ENCODE measurements around the gene TRRAP. TPM values are rescaled to one million over a fixed set of nuclear protein-coding genes. Genes with fewer than 3 reads are reported as not detected.

Gene TRRAP
- polyA plus RNA-seq, 1 donor from 2014 or later, result 12.9 TPM

DNA sequence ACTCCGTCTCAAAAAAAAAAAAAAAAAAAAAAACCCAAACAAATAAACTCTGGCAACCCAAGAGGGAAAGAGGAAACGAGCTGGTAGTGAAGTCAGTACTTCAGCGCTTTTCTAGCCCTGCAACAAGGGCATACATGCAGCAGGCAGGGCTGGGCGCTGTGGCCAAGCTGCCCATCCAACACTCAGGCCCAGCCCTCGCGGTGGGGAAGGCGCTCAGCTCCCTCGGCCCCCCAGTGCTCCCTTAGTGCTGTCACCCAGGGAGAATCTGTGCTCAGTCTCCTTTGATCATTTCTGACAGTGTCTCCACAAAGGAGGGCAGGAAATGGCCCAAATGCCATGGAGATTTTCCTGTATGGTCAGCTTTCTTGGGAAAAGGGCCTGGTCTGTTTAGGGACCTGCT lies 168.4 kb downstream of the TRRAP start:
- no peak overlapping the region for H3K4me3 ChIP-seq (ENCODE audit: low read length)
- no peak overlapping the region for H3K27ac ChIP-seq (ENCODE audit: low read length)
- no peaks in the 10 kb centered on the region for H3F3A ChIP-seq (ENCODE audit: insufficient read depth, low read length, poor library complexity, severe bottlenecking)
- H2AFZ ChIP-seq (ENCODE audit: low read depth, low read length), result no peak overlapping the region
- H3K36me3 ChIP-seq (ENCODE audit: insufficient read depth, low read length), result no peaks in the 10 kb centered on the region
- no peaks in the 10 kb centered on the region for H4K20me1 ChIP-seq (ENCODE audit: insufficient read depth)
- no peak overlapping the region for H3K4me2 ChIP-seq (ENCODE audit: low read length)
- no peaks in the 10 kb centered on the region for H3K9me2 ChIP-seq (ENCODE audit: insufficient read depth, low read length)
- no peaks in the 10 kb centered on the region for H3K27me3 ChIP-seq (ENCODE audit: insufficient read depth, low read depth, low read length)
- TF ChIP-seq, protein P1, sequence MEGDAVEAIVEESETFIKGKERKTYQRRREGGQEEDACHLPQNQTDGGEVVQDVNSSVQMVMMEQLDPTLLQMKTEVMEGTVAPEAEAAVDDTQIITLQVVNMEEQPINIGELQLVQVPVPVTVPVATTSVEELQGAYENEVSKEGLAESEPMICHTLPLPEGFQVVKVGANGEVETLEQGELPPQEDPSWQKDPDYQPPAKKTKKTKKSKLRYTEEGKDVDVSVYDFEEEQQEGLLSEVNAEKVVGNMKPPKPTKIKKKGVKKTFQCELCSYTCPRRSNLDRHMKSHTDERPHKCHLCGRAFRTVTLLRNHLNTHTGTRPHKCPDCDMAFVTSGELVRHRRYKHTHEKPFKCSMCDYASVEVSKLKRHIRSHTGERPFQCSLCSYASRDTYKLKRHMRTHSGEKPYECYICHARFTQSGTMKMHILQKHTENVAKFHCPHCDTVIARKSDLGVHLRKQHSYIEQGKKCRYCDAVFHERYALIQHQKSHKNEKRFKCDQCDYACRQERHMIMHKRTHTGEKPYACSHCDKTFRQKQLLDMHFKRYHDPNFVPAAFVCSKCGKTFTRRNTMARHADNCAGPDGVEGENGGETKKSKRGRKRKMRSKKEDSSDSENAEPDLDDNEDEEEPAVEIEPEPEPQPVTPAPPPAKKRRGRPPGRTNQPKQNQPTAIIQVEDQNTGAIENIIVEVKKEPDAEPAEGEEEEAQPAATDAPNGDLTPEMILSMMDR (IDR thresholded peaks at IDR 0.05; ENCODE audit: poor library complexity, severe bottlenecking), result no peak
- TF ChIP-seq MXI1 (conservative IDR thresholded peaks at IDR 0.05; ENCODE audit: poor library complexity, severe bottlenecking) (no peak), EZH2 (IDR thresholded peaks at IDR 0.05; ENCODE audit: borderline replicate concordance, insufficient read depth, low read length, poor library complexity, severe bottlenecking) (no peak), RAD21 (conservative IDR thresholded peaks at IDR 0.05) (no peak), POLR2AphosphoS5 (IDR thresholded peaks at IDR 0.05) (no peak), EP300 (conservative IDR thresholded peaks at IDR 0.05; ENCODE audit: poor library complexity, severe bottlenecking) (no peak), TAF1 (IDR thresholded peaks at IDR 0.05; ENCODE audit: low read depth) (no peak), SMC3 (conservative IDR thresholded peaks at IDR 0.05; ENCODE audit: poor library complexity) (no peak)
- TF ChIP-seq, protein P2, sequence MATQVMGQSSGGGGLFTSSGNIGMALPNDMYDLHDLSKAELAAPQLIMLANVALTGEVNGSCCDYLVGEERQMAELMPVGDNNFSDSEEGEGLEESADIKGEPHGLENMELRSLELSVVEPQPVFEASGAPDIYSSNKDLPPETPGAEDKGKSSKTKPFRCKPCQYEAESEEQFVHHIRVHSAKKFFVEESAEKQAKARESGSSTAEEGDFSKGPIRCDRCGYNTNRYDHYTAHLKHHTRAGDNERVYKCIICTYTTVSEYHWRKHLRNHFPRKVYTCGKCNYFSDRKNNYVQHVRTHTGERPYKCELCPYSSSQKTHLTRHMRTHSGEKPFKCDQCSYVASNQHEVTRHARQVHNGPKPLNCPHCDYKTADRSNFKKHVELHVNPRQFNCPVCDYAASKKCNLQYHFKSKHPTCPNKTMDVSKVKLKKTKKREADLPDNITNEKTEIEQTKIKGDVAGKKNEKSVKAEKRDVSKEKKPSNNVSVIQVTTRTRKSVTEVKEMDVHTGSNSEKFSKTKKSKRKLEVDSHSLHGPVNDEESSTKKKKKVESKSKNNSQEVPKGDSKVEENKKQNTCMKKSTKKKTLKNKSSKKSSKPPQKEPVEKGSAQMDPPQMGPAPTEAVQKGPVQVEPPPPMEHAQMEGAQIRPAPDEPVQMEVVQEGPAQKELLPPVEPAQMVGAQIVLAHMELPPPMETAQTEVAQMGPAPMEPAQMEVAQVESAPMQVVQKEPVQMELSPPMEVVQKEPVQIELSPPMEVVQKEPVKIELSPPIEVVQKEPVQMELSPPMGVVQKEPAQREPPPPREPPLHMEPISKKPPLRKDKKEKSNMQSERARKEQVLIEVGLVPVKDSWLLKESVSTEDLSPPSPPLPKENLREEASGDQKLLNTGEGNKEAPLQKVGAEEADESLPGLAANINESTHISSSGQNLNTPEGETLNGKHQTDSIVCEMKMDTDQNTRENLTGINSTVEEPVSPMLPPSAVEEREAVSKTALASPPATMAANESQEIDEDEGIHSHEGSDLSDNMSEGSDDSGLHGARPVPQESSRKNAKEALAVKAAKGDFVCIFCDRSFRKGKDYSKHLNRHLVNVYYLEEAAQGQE (IDR thresholded peaks at IDR 0.05; ENCODE audit: borderline replicate concordance), result no peak
- no peaks in the 10 kb centered on the region for H3K79me2 ChIP-seq (replicated peaks; ENCODE audit: insufficient read depth, low read length)
- H3K9me3 ChIP-seq (ENCODE audit: low read length), result no peaks in the 10 kb centered on the region
- no peak overlapping the region for H3K9ac ChIP-seq (ENCODE audit: low read length)

DNA sequence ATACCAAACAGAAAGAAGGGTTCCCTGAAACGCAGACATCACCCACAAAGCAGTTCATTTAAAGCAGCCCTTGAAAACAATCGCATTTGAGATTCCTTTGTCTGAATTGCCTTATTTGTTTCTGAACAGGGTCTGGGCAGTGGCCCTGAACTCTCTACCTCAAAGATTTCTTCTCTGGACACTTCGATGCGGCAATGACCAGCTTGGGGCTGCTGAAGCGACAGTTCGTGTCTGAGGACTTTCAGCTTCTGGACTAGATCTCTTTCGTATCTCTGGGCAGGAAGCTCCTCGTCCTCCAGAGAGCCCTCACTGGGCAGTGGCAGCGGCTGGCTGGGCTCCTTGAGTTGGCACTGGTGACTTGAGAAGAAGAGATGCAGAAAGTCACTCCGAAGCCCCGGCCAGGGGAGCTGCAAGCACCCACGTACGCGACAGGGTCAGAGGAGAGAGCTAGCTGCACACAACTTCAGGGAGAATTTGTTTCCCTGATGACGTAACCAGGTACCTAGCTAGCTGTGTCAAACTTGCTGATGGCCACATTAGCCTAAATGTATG lies 169.3 kb downstream of the TRRAP start:
- no peaks in the 10 kb centered on the region for H3K9me3 ChIP-seq (ENCODE audit: low read length)
- H3K36me3 ChIP-seq (ENCODE audit: insufficient read depth, low read length), result no peaks in the 10 kb centered on the region
- H3K9ac ChIP-seq (ENCODE audit: low read length), result no peak overlapping the region
- H4K20me1 ChIP-seq (ENCODE audit: insufficient read depth), result no peaks in the 10 kb centered on the region
- no peaks in the 10 kb centered on the region for H3F3A ChIP-seq (ENCODE audit: insufficient read depth, low read length, poor library complexity, severe bottlenecking)
- H3K4me3 ChIP-seq (ENCODE audit: low read length), result no peak overlapping the region
- no peak overlapping the region for H3K27ac ChIP-seq (ENCODE audit: low read length)
- no peaks in the 10 kb centered on the region for H3K27me3 ChIP-seq (ENCODE audit: insufficient read depth, low read depth, low read length)
- TF ChIP-seq TAF1 (IDR thresholded peaks at IDR 0.05; ENCODE audit: low read depth) (no peak), EZH2 (IDR thresholded peaks at IDR 0.05; ENCODE audit: borderline replicate concordance, insufficient read depth, low read length, poor library complexity, severe bottlenecking) (no peak), POLR2AphosphoS5 (IDR thresholded peaks at IDR 0.05) (no peak), MXI1 (conservative IDR thresholded peaks at IDR 0.05; ENCODE audit: poor library complexity, severe bottlenecking) (no peak), SMC3 (conservative IDR thresholded peaks at IDR 0.05; ENCODE audit: poor library complexity) (no peak), RAD21 (conservative IDR thresholded peaks at IDR 0.05) (no peak), EP300 (conservative IDR thresholded peaks at IDR 0.05; ENCODE audit: poor library complexity, severe bottlenecking) (no peak)
- TF ChIP-seq, protein P1 (IDR thresholded peaks at IDR 0.05; ENCODE audit: poor library complexity, severe bottlenecking), result no peak
- TF ChIP-seq, protein P2 (IDR thresholded peaks at IDR 0.05; ENCODE audit: borderline replicate concordance), result no peak
- H2AFZ ChIP-seq (ENCODE audit: low read depth, low read length), result no peak overlapping the region
- H3K9me2 ChIP-seq (ENCODE audit: insufficient read depth, low read length), result no peaks in the 10 kb centered on the region
- H3K4me2 ChIP-seq (ENCODE audit: low read length), result no peak overlapping the region
- H3K79me2 ChIP-seq (replicated peaks; ENCODE audit: insufficient read depth, low read length), result no peaks in the 10 kb centered on the region

Data from neural cell (in vitro differentiated cells).